ENCODE measurements around the gene WSB1.

DNA sequence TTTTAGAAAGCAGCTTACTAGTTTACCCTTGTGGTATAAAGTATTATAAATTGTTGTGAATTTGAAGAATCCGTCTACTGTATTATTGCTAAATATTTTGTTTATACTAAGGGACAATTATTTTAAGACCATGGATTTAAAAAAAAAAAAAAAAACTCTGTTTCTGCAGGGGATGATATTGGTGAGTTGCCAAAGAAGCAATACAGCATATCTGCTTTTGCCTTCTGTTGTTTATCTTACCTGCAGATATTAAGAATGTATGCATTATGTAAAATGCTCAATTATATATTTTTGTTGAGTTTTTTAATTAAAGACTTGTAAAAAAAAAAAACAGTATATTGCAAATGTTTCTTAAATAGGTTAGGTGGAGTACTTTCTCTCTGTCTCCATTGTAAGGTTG lies 19.4 kb downstream of the WSB1 start:
- no peak for TF ChIP-seq POU2F2 (IDR thresholded peaks at IDR 0.05; ENCODE audit: low read depth, low read length)
- no peak for TF ChIP-seq POLR2A (IDR thresholded peaks at IDR 0.05; ENCODE audit: low read depth, low read length)
- no peak for TF ChIP-seq POLR2AphosphoS5 (IDR thresholded peaks at IDR 0.05; ENCODE audit: low read depth, low read length)
- no peak for TF ChIP-seq TAF1 (IDR thresholded peaks at IDR 0.05; ENCODE audit: low read depth, low read length)
- no peak for TF ChIP-seq SPI1 (IDR thresholded peaks at IDR 0.05; ENCODE audit: low read depth, low read length)
